GM04503 (cell line): ENCODE measurements around the gene VWA7.

Experiments used
- DNase-seq: peaks from one replicate; pipeline ENCODE4 v3.0.0-alpha.2; 2012; ENCODE audit warnings: low read depth

VWA7 gene

DNA sequence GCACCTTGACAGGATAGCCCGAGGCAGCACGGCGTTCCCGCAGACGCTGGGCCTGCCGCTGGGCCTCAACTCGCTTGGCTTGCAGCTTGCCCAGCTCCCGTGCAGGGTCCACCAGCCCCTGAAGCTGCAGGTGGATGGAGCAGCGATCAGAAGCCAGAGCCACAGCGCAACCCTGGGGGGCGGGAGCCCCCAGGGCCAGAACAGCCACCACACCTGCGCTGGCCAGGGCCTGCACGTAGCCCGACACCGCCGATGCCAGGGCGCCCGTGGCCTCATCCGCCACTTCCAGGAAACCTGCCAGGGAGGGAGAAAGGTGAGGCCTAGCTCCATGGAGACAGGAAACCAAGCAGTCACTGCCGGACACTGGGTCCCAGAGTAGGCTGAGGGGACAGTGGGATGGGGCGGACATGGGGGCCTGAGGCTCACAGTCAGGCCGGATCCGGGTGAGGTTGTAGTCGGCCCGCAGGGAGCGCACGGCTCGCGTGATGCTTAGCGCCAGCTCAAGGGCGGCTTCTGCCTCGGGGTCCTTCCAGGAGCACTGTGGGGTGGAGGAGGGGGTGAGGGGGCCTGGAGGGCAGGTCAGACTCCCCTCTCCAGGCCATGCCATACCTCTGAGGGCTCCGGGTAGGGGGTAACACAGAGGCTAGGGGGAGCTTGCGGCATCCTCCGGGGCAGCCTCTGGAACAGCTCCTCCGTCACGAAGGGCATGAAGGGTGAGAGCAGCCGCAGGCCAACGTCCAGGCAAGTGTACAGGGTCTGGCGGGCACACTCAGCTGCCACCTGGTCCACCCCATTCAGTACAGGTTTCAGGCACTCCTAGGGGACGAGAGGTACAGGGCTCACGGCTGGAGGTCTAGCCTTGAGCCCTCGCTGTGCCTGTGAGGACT lies 2.1 kb upstream of the VWA7 start:
- no peak for DNase-seq

DNA sequence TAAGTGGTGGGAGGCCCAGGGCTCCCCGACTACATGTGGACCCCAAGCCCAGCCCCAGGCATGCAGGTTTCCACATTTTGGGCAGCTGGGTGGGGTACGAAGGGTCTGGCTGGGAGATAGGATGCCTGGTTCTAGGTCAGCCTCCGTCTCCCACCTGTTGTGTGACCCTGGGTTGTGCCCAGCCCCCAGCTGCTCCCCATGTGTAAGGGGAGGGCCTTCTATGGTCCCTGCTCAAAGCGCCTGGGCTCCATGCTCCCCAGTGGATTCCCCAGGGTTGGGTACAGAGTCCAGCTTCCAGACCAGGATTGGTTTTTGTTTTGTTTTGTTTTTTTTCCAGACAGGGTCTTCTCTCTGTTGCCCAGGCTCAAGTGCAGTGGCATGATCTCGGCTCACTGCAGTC lies 1.1 kb upstream of the VWA7 start:
- no peak for DNase-seq

DNA sequence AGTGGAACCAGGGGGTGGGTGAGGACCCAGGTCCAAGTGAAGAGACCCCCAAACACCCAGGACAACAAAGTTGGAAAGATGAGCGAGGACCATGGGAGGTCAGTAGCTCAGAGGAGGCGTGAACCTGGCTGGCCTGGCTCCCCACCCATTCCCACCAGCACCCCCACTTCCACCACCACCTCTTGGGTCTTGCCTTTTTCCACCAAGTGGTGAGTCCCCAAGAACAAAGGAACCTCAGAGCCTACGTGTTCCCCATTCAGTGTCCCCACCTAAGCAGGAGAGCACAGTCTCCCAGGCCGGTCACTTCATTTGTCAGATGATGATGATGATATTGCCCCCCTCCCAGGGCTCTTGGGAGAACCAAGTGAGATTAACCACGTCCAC lies 531 bp upstream of the VWA7 start:
- no peak for DNase-seq

DNA sequence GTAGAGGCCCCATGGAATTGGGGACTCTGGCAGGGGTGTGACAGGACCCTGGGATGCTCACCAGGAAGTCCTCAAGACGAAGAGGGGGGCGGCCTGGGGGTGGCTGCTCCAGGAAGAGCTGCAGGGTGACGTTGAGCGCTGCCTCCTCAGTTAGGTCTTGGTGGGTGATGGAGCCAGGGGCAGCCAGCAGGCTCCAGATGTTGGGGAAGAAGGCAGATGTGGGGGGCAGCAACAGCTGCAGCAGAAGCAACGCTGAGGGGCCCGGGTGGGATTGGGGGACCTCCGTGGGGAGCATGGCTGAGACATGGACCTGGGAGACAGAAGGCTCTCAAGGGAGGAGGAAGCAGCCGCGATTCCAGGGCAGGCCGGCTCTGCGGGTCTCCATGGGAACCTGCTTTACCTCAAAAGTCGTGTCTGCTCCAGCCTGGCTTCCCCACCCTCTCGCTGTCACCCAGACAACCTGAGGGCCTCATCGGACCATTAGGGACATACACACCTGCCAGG lies 591 bp downstream of the VWA7 start:
- DNase-seq = no peak

DNA sequence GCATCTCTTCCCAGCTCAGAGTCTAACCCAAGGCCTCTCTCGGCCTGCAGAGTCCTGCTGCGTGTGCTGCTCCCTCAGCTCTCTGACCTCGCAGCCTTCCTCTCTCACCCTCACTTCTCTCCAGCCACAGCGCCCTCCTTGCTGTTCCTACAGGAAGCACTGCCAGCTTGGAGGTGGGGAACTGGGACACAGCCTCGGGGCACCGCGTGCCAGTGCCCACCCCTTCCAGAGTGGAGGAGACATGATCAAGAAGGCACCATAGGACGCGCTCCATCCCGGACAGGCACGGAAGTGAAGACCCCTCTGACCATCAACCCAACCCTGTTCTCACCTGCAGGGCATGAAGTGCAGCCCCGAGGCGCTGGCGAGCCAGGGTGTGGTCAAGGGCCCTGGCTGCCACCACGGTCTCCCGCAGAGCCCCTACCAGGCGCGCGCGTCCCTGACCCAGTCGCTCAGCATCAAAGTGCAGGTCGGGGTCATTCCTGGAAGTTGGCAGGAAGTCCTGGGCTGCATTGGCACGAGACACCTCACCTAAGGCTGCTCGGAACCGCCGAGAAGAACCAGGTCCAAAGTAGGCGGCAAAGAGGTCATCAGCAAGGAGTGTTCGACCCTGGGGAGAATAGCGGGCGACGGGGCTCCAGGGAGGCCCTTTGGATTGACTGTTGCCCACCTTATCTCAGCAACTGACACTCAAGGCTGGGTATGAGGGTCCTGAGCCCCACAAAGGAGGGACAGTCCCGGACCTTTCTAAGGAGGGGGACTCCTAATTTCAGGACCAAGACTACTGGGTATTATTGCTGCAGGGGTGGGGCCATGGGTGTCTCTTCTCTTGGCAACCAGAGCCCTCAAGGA lies 1.3 kb downstream of the VWA7 start:
- DNase-seq = no peak

DNA sequence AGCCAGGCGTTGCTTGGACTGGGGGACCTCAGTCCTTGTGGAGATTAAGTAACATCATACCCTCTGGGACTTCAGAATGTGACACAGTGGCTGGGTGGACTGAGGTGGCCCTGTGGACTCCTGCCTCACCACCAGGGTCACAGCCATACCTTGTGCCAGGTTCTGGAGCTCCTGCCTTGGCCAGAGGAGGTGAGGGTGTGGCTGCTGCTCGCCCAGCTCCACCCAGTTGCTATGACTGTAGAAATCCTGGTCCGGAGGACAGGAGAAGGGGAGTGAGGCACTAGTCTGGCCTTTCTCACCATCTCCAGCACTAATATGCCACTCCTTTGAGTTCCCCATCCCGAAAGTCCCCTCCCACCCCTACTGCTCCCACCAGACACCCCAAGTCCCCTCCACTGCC lies 1.9 kb downstream of the VWA7 start:
- no peak for DNase-seq

DNA sequence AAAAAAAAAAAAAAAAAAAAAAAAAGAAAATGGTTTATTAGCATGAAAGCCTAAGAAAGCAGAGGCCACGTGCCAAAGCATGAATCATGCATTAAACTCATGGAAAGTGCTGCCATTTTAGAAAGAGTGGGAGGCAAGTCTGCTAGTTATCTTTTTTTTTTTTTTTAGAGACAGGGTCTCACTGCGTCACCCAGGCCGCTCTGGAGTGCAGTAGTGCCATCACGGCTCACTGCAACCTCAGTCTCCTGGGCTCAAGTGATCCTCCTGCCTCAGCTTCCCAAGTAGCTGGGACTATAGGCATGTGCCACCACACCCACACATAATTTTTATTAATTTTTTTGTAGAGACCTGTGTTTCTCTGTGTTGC lies 5.2 kb downstream of the VWA7 start:
- no peak for DNase-seq

DNA sequence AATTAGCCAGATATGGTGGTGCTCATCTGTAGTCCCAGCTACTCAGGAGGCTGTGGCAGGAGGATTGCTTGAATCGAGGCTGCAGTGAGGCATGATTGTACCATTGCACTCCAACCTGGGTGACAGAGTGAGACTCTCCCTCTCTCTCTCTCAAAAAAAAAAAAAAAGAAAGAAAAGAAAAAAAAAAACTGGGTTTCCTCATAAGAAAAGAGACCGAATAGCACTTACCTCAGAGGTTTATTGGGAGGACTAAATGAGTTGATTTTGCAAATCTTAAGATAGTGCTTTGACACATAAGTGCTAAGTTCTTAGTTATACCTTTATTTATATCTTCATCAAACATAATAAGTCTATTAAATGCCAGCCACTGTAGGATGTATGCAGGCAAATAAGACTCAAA lies 6.3 kb downstream of the VWA7 start:
- no peak for DNase-seq

DNA sequence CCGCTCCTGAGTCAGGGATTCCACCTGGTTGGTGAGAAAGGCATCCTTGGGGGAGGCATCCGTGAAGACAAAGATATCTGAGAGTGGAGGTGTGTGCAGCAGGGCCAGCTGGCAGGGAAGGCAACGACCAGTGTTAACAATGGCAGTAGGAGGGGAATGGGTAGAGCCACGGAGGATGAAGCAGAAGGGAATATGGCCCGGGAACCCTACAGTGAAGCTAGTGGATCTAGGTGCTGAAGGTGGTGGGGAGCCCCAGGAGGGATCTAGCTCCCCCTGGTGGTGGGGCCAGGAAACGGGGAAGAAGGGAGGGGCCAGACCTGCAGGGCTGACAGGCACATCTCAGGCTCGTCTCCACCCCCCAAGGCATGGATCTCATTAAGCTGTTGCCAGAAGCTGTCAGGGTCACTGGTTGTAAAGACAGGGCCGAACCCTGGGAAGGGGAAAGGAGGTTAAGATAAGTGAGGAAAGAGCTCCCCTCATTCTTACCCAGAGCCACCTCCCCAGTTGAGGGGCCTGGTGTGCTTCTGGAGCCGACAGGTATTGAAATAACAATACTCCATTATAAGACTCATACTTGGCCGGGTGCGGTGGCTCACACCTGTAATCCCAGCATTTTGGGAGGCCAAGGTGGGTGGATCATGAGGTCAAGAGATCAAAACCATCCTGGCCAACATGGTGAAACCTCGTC lies 7.3 kb downstream of the VWA7 start:
- DNase-seq = no peak

DNA sequence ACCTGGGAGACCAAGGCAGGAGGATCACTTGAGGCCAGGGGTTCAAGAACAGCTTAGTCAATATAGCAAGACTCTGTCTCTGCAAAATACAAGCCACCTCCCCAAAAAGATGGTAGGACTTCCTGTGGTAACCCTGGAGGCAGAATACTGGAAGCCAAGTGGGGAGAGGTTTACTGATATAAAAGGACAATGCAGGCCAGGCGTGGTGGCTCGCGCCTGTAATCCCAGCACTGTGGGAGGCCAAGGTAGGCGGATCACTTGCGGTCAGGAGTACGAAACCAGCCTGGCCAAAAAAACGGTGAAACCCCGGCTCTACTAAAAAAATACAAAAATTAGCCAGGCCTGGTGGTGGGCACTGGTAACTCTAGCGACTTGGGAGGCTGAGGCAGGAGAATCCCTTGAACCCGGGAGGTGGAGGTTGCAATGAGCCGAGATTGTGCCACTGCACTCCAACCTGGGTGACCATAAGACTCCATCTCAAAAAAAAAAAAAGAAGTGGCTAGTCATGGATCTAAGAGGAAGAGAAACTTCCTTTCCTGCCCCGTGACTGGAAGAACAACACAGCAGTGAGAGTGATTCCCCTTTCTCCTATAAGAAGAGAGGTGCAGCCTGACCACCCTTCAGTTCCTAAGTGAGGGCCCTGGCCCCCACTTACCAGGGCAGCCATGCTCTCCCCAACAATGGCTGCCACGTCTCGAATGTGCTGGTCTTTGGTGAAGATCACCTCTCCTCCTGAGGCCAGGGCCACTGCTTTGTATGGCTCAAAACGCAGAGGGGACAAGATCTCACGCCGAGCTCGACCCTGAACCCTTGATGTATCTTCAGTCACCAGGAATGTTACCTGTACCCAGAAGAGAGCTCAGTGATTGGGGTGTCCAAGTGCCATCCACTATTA lies 8.5 kb downstream of the VWA7 start:
- DNase-seq = no peak

DNA sequence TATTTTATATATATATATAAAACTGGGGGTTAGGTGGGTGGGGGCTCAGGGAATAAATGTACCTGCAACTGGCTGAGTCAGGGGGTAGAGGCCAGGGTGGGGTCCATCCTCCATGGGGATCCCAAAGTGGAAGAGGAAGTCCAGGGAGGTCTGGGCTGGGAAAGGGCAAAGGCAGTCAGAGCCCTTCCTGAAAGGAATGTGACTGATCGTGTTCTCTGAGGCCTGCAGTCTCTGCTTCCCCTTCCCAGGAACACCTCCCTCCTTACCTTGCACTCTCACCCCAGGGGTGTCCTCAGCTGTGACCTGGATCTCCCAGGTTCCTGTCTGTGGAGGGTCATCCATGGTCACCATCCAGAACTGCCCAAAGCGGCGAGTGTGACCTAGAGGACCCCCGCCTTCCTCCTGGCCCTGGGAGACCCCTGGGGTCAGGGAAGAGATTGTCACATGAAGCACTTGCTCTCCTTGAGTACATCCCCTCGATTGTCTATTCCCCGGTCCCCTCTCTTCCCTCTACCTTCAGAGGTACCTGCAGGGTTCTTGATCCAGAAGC lies 10.0 kb downstream of the VWA7 start:
- DNase-seq = no peak

DNA sequence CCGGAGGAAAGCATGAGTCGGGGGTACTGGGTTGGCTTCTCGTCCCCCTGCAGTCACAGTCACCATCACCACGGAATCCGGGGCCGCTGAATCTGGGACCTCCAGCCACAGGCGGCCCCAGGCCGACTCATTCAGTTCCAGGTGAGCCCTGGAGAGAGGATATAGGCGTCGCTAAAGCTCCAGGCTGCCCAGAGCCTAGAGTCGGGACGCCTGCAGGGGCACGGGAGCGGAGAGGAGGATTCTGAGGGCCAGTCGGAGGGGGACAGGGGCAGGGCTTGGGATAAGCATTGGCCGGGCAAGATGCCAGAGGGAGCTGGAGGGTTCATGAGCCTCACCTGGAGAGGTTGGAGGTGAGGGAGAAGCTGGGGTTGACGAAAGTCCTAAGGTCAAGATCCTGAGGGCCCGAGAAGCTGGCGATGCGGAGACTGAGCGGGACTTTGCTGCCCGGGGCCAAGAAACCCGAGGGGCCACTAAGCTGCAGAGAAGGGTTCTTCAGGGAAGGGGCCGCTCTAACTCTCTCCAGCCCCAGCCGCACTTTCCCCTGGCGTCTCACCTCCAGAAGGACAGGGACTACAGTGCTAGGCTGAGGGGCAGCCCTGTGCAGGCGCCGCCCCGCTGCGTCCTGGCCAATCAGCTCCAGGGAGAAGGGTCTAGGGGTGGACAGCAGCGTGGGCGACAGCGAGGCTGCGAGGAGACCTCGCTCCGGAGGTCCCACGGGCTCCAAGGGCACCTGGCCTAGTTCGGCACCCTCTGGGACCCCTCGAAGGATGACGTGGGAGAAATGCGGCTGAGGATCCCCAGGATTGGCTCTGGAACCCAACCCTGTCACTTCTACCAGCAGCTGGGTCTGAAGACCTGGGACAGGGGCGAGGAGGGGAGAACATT lies 11.0 kb downstream of the VWA7 start:
- no peak for DNase-seq

DNA sequence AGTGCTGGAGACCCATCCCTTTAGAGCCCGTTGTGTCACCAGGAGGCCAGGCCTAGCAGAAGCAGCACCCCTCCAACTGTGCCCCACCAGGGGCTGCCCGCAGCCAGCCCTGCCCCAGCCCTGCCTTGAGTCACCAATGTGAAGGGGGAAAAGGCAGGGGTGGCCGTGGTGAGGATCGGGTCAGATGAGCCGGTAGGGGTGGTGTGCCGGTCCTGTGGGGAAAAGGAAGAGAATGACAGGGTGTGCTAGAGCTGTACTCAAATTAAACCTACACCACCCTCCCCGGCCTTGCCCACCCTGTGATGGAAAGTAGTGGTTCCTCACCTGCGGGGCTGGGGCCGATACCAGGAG lies 11.6 kb downstream of the VWA7 start:
- no peak for DNase-seq

DNA sequence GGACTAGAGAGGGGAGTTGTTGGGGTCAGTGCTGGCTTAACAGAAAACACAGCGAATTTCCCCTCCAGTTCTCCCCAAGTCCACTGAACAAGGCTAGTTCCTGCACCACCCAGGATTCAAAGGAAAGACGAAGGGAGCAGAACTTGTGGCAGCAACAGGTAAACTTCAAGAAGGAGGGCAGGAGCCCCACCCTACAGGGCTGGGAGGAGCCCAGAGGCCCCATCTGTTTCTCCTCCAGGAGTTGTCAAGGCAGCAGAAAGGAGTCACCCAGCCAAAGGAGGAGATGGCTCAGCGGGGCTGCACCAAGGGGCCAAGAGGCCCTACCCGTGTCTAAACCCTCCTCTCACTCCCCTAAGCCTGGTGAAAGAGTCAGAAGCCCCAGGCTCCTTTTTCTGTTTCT lies 12.9 kb downstream of the VWA7 start:
- no peak for DNase-seq

DNA sequence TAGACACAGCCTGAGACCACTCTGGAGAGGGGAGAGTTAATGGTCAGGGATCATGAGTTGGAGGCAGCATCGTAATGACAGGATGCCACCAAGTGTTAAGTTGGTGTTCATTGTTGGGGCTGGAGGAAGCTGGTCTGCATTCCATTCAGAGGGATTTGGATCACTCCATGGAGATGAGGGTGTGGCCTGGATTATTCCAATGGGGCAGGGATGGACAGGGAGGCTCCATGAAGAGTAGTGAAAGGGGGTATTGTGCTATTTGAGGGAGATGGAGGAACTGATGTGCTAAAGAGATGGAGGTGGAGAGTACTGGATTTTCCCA lies 13.5 kb downstream of the VWA7 start:
- peak; percentile 76 for DNase-seq

DNA sequence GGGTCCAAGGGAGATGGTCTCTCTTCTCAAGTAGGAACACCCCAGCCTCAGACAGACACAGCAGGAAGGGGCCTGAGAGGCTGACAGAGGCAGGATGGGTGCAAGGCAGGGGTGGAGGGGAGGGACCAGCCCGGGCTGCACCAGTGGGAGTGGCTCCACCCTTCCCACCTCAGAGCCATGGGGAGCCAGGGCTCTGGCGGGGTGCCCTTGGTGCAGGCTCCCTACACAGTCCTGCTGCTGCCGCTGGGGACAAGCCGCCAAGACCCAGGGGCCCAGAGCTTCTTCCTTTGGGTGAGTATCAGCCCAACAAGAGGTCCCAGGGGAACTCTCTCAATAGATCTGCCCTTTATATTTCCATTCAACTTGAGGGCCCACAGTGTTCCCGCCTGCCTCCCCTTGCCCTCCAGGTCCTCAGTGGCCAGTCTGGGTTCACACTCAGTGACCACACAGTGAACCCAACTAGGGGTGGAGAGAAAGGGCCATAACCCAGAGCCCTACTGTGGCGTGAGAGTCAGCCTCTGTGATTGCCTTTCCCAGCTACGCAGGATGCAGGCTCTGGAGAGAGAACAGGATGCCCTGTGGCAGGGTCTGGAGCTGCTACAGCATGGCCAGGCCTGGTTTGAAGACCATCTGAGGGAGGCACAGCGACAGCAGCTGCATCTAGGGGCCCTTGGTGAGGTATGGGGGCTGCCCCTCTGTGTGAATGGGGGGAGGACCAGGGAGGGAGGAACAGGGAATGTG lies 14.1 kb downstream of the VWA7 start:
- no peak for DNase-seq

DNA sequence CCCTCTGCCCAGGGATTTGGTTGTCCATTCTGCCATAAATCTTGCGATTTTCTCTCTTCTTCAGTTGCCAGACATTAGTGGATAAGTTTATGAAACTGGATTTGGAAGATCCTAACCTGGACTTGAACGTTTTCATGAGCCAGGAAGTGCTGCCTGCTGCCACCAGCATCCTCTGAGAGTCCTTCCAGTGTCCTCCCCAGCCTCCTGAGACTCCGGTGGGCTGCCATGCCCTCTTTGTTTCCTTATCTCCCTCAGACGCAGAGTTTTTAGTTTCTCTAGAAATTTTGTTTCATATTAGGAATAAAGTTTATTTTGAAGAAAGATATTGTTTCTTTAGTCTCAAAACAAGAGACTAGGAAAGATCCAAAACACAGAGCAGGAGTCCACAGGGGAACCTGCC lies 14.8 kb downstream of the VWA7 start, which contains the start of gene SAPCD1:
Gene SAPCD1 (plus strand): TSS at position 301 of the 400 bp plus-strand sequence. CDS start 399 bp downstream, outside the sequence.
- no peak for DNase-seq

DNA sequence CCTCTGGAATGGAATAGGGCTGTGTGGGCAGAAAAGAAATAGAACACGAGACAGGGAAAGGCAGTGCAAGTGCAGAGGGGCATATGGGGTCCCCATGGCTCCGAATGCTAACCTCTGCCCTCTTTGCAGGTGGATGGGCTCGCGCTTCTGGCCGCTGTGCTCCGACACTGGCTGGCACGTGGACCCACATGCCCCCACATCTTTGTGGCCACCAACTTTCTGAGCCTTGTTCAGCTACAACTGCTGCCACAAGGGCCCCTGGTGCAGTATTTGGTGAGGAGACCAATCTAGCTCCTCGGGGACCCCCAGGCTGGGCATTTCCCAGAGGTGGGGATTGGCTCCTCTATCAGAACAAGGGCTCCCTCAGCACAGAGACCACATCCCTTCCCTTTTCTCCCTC lies 15.8 kb downstream of the VWA7 start:
- no peak for DNase-seq

DNA sequence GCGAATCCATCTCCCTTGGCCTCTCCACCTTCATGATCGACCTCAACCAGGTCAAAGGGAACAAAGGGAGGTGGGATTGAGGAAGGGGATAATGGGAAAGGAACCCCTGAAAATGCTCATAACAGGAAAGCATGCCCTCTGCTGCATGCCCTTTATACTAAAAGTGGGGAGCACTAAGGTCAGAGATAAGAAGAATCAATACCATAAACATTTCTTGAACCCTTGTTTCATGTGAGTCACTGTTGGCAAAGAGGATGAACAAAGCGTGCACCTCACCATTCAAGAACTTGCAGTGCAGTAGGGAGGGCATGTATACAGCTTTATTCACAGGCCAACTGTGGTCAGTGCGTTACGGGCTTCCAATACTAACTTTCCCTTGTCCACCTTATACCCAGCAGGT lies 16.3 kb downstream of the VWA7 start:
- no peak for DNase-seq

DNA sequence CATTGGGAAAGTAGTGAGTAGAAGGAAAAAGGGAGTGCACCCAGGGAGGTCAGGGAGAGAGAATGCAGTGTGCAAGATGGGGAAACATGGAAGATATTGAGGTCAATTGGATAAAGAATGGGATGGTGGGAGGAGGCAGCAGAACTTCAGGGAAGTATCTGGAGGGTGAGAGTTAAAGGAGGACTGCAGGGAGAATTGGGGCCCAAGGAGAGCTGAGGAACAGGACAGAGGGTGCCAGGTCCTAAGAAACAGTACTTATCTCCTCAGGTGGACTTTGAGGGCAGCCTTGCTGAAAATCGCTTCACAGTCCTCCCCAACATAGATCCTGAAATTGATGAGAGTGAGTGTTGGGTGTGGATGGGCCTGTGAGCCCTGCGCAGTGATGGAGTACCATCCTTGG lies 18.8 kb downstream of the VWA7 start:
- no peak for DNase-seq
